Heart left ventricle (tissue), 13 donors: ENCODE results near the gene CDH13.

Experiments used
- POLR2A ChIP-seq, 2 donors: fragments of 450-650 bp; IDR thresholded peaks; one replicate each; pipeline ENCODE4 v1.6.1; 2017; ENCODE audit warnings: antibody characterized with exemption in 2 of 2, mild to moderate bottlenecking in 2 of 2, moderate library complexity in 2 of 2
- TF ChIP-seq, protein P1 (sequence below), 12 donors: fragments of 200-600 bp; sonication (generic) in 4 of 12; IDR thresholded peaks; one replicate each; pipeline versions ENCODE4 v1.5.0 to v1.8.0; 2018 to 2022; ENCODE audit warnings: antibody characterized with exemption in 12 of 12, mild to moderate bottlenecking in 5 of 12
- donor health status: ischemic (EF 13 %, LVEDD 7.1; RV severe dilation, severe dysfunction).
- donor health status: DM: no; HTN: yes; CAD: no.
- donor health status: DM: no; HTN: no; CAD: no.
- donor health status: ischemic (EF 25% LVEDD 6.9; RV normal size, moderate dysfunction).
- donor health status: ischemic (EF 25% LVEDD 5.7; RV mildly dilated, moderate dysfunction).
- donor health status: ischemic (EF 35%, LVEDD 5.7; RV mildly dilated, moderate dysfunction).
- donor health status: nonischemic (EF 11% LVEDD 7.7; RV severe dilation, severe dysfunction).
- donor health status: DM: yes; HTN: yes; CAD: no.
- donor health status: PGD.
- donor health status: ischemic (EF 29% LVEDD 5.4; RV normal size, mild dysfunction).
- donor health status: nonischemic (EF 23%, LVEDD 6.1; RV moderate dilation, normal function).

DNA sequence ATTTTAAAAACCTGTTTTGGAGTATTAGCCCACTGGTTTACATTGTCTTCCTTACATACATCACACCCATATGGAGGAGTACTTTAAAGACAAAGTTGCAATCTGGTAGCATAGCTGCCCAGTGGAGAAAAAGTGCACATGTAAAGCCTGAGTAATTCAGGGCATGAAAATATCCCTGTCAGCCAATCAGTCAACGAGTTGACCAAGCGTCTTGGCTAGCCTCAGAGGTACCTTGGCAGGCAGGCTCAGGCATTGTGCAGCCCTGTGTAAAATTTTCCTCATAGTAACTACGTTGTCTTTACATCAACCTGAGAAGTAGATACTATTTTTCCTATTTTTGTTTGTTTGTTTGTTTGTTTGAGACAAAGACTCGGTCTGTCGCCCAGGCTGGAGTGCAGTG lies 339.0 kb downstream of the CDH13 start:
- TF ChIP-seq, protein P1, sequence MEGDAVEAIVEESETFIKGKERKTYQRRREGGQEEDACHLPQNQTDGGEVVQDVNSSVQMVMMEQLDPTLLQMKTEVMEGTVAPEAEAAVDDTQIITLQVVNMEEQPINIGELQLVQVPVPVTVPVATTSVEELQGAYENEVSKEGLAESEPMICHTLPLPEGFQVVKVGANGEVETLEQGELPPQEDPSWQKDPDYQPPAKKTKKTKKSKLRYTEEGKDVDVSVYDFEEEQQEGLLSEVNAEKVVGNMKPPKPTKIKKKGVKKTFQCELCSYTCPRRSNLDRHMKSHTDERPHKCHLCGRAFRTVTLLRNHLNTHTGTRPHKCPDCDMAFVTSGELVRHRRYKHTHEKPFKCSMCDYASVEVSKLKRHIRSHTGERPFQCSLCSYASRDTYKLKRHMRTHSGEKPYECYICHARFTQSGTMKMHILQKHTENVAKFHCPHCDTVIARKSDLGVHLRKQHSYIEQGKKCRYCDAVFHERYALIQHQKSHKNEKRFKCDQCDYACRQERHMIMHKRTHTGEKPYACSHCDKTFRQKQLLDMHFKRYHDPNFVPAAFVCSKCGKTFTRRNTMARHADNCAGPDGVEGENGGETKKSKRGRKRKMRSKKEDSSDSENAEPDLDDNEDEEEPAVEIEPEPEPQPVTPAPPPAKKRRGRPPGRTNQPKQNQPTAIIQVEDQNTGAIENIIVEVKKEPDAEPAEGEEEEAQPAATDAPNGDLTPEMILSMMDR (IDR thresholded peaks at IDR 0.05): no peak
- no peak for TF ChIP-seq POLR2A (IDR thresholded peaks at IDR 0.05)
